GM12874 (cell line): ENCODE results near the gene STX10.

ENCODE experiments used
- CTCF ChIP-seq: IDR thresholded peaks from 2 replicates; pipeline ENCODE4 v1.5.1; 2011; ENCODE audit warnings: low read depth, mild to moderate bottlenecking, control low read depth, low read length, moderate library complexity; ENCODE audit not compliant: insufficient read depth

STX10 gene

GRCh38 chr19:13103581-13104359, 46.4 kb downstream of the STX10 start:
- TF ChIP-seq CTCF = no peak

- TF ChIP-seq CTCF = no peak
Measured at GRCh38 chr19:13102666-13103580, 47.3 kb downstream of the STX10 start, which contains the start of gene LYL1. Gene LYL1 (minus strand): TSS chr19:13102858. CDS start chr19:13101171, 1,687 bp downstream.

- TF ChIP-seq CTCF = no peak
Measured at GRCh38 chr19:13102416-13102665, 47.8 kb downstream of the STX10 start.

GRCh38 chr19:13101590-13102415, 48.4 kb downstream of the STX10 start:
- no peak for TF ChIP-seq CTCF

GRCh38 chr19:13100841-13101589, 49.2 kb downstream of the STX10 start:
- TF ChIP-seq CTCF = peak; percentile 60

GRCh38 chr19:13100031-13100588, 50.1 kb downstream of the STX10 start:
- TF ChIP-seq CTCF = no peak
